ENCODE measurements around the gene RASSF4. TPM values are rescaled to one million over a fixed set of nuclear protein-coding genes. Genes with fewer than 3 reads are reported as not detected.

The RASSF4 gene
- total RNA-seq, 2 donors from 2014 or later = 1.5 to 2.9 TPM

GRCh38 chr10:44992732-44993225 is 33.2 kb downstream of the RASSF4 start:
- no peak overlapping the region for H3K4me3 Mint-ChIP-seq
- H3K4me1 Mint-ChIP-seq = peaks cover 9% of the 10 kb centered on the region
- no peak overlapping the region for H3K27ac Mint-ChIP-seq
- ATAC-seq (no peak), DNase-seq (no peak)
- H3K27me3 Mint-ChIP-seq = peaks cover 31% of the 10 kb centered on the region
- no peaks in the 10 kb centered on the region for H3K9me3 ChIP-seq (ENCODE audit: control insufficient read depth, low read length, poor library complexity, severe bottlenecking)
- H3K36me3 Mint-ChIP-seq (ENCODE audit: low read depth) = no peaks in the 10 kb centered on the region

GRCh38 chr10:44993226-44993921 is 33.8 kb downstream of the RASSF4 start:
- no peaks in the 10 kb centered on the region for H3K36me3 Mint-ChIP-seq (ENCODE audit: low read depth)
- H3K27ac Mint-ChIP-seq = no peak overlapping the region
- H3K27me3 Mint-ChIP-seq = peaks cover 29% of the 10 kb centered on the region
- no peak overlapping the region for H3K4me3 Mint-ChIP-seq
- peaks cover 9% of the 10 kb centered on the region for H3K4me1 Mint-ChIP-seq
- DNase-seq (no peak), ATAC-seq (no peak)
- H3K9me3 ChIP-seq (ENCODE audit: control insufficient read depth, low read length, poor library complexity, severe bottlenecking) = no peaks in the 10 kb centered on the region

GRCh38 chr10:44993922-44994751 is 34.5 kb downstream of the RASSF4 start:
- H3K36me3 Mint-ChIP-seq (ENCODE audit: low read depth) = no peaks in the 10 kb centered on the region
- ATAC-seq = no peak

GRCh38 chr10:44994752-44995530 is 35.3 kb downstream of the RASSF4 start:
- Mint-ChIP-seq H3K36me3 (ENCODE audit: low read depth) (no peaks in the 10 kb centered on the region), H3K4me3 (no peak overlapping the region), H3K27ac (no peak overlapping the region), H3K27me3 (peaks cover 16% of the 10 kb centered on the region), H3K4me1 (peaks cover 7% of the 10 kb centered on the region)
- DNase-seq (no peak), ATAC-seq (no peak)
- H3K9me3 ChIP-seq (ENCODE audit: control insufficient read depth, low read length, poor library complexity, severe bottlenecking) = no peaks in the 10 kb centered on the region

More at GRCh38 chr10:44993922-44994751, 34.5 kb downstream of the RASSF4 start:
- H3K27me3 Mint-ChIP-seq = peaks cover 24% of the 10 kb centered on the region
- DNase-seq = no peak
- H3K4me3 Mint-ChIP-seq = no peak overlapping the region
- H3K27ac Mint-ChIP-seq = no peak overlapping the region
- no peaks in the 10 kb centered on the region for H3K9me3 ChIP-seq (ENCODE audit: control insufficient read depth, low read length, poor library complexity, severe bottlenecking)
- peaks cover 7% of the 10 kb centered on the region for H3K4me1 Mint-ChIP-seq

GRCh38 chr10:44995581-44995913 is 35.9 kb downstream of the RASSF4 start:
- H3K9me3 ChIP-seq (ENCODE audit: control insufficient read depth, low read length, poor library complexity, severe bottlenecking) = no peaks in the 10 kb centered on the region
- DNase-seq = no peak
- no peak for ATAC-seq
- H3K36me3 Mint-ChIP-seq (ENCODE audit: low read depth) = no peaks in the 10 kb centered on the region
- H3K4me1 Mint-ChIP-seq = peaks cover 8% of the 10 kb centered on the region
- peaks cover 10% of the 10 kb centered on the region for H3K27me3 Mint-ChIP-seq
- no peak overlapping the region for H3K27ac Mint-ChIP-seq
- peak overlapping the region; percentile 50 for H3K4me3 Mint-ChIP-seq

- Mint-ChIP-seq H3K27me3 (peaks cover 4% of the 10 kb centered on the region), H3K4me3 (peak overlapping the region; percentile 50), H3K4me1 (peaks cover 10% of the 10 kb centered on the region), H3K27ac (no peak overlapping the region), H3K36me3 (ENCODE audit: low read depth) (no peaks in the 10 kb centered on the region)
- DNase-seq (no peak), ATAC-seq (no peak)
- no peaks in the 10 kb centered on the region for H3K9me3 ChIP-seq (ENCODE audit: control insufficient read depth, low read length, poor library complexity, severe bottlenecking)
Measured at GRCh38 chr10:44995914-44996669, 36.5 kb downstream of the RASSF4 start.

- H3K9me3 ChIP-seq (ENCODE audit: control insufficient read depth, low read length, poor library complexity, severe bottlenecking) = no peaks in the 10 kb centered on the region
- ATAC-seq (no peak), DNase-seq (no peak)
- no peaks in the 10 kb centered on the region for H3K27me3 Mint-ChIP-seq
- no peaks in the 10 kb centered on the region for H3K36me3 Mint-ChIP-seq (ENCODE audit: low read depth)
- peaks cover 11% of the 10 kb centered on the region for H3K4me1 Mint-ChIP-seq
- H3K4me3 Mint-ChIP-seq = no peak overlapping the region
- no peak overlapping the region for H3K27ac Mint-ChIP-seq
Measured at GRCh38 chr10:44997105-44997748, 37.6 kb downstream of the RASSF4 start.

GRCh38 chr10:44998146-44998631 is 38.6 kb downstream of the RASSF4 start:
- H3K4me3 Mint-ChIP-seq = no peak overlapping the region
- H3K36me3 Mint-ChIP-seq (ENCODE audit: low read depth) = no peaks in the 10 kb centered on the region
- ATAC-seq = no peak
- no peaks in the 10 kb centered on the region for H3K27me3 Mint-ChIP-seq
- H3K9me3 ChIP-seq (ENCODE audit: control insufficient read depth, low read length, poor library complexity, severe bottlenecking) = no peaks in the 10 kb centered on the region
- peaks cover 13% of the 10 kb centered on the region for H3K4me1 Mint-ChIP-seq
- H3K27ac Mint-ChIP-seq = no peak overlapping the region
- no peak for DNase-seq

GRCh38 chr10:45000138-45000751 is 40.6 kb downstream of the RASSF4 start:
- H3K27me3 Mint-ChIP-seq = no peaks in the 10 kb centered on the region
- DNase-seq (no peak), ATAC-seq (no peak)
- H3K4me3 Mint-ChIP-seq = peak overlapping the region; percentile 82
- H3K27ac Mint-ChIP-seq = peak overlapping the region; percentile 67
- peaks cover 2% of the 10 kb centered on the region for H3K36me3 Mint-ChIP-seq (ENCODE audit: low read depth)
- H3K4me1 Mint-ChIP-seq = peaks cover 10% of the 10 kb centered on the region
- H3K9me3 ChIP-seq (ENCODE audit: control insufficient read depth, low read length, poor library complexity, severe bottlenecking) = no peaks in the 10 kb centered on the region

GRCh38 chr10:45000752-45001380 is 41.3 kb downstream of the RASSF4 start, which contains the start of gene ZNF22:
Gene ZNF22 (plus strand): TSS chr10:45000923. CDS start chr10:45003369, 2,446 bp downstream.
- Mint-ChIP-seq H3K27me3 (no peaks in the 10 kb centered on the region), H3K4me1 (peaks cover 11% of the 10 kb centered on the region)
- ATAC-seq = peak; percentile 80

GRCh38 chr10:45001381-45002148 is 42.0 kb downstream of the RASSF4 start:
- DNase-seq (peak in 1 of 3 donors; percentile 29), ATAC-seq (peak; percentile 82)
- Mint-ChIP-seq H3K4me1 (peaks cover 11% of the 10 kb centered on the region), H3K27me3 (no peaks in the 10 kb centered on the region), H3K36me3 (ENCODE audit: low read depth) (peaks cover 2% of the 10 kb centered on the region), H3K4me3 (peak overlapping the region; percentile 87), H3K27ac (peak overlapping the region; percentile 68)
- H3K9me3 ChIP-seq (ENCODE audit: control insufficient read depth, low read length, poor library complexity, severe bottlenecking) = no peaks in the 10 kb centered on the region

More at GRCh38 chr10:45000752-45001380, 41.3 kb downstream of the RASSF4 start, which contains the start of gene ZNF22:
- peaks cover 2% of the 10 kb centered on the region for H3K36me3 Mint-ChIP-seq (ENCODE audit: low read depth)
- DNase-seq = peak; percentile 36 to 51 (median 49)
- no peaks in the 10 kb centered on the region for H3K9me3 ChIP-seq (ENCODE audit: control insufficient read depth, low read length, poor library complexity, severe bottlenecking)
- H3K4me3 Mint-ChIP-seq = peak within 1 kb of the TSS; percentile 87
- H3K27ac Mint-ChIP-seq = peak within 1 kb of the TSS; percentile 68
